NCI-H82 treated with DMSO at 0.1 percent for 48 hours (cell line): ENCODE data around the gene CNN2.

ENCODE experiments used
- DNase-seq: peaks from one replicate; lab custom pipeline; 2025; ENCODE audit not compliant: unreplicated experiment; lab: John Stamatoyannopoulos, UW

CNN2 gene

DNA sequence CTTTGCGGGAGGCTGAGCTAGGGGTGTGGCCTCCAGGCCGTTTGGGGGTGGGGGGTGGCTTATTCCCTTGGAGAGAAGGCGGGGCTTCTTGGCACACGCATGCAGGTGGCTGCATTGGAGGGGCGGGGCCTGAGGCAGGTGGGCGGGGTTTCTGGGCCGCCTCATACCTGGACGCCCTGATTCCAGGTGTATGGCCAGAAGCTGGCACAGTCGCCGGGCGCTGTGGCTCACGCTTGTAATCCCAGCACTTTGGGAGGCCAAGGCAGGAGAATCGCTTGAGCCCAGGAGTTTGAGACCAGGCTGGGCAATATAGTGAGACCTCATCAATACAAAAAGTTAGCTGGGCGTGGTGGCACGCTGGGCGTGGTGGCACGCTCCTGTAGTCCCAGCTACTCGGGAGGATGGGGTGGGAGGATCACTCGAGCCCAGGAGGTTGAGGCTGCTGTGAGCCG lies 21.3 kb downstream of the CNN2 start:
- DNase-seq, result no peak

DNA sequence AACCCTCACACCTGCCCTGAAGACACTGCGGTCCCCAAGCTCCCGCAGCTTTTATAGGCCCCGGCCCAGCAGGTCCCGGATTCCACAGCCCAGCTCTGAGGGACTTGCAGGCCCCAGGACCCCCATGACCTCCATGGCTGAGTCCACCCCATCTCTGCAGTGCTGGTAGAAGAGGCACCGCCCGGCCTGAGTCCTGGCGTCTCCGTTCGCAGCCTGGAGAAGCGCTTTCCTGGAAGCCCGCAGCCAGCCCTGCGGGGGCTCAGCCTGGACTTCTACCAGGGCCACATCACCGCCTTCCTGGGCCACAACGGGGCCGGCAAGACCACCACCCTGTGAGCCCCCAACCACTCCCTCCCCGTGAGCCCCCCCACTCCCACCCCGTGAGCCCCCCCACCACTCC lies 22.7 kb downstream of the CNN2 start:
- DNase-seq, result no peak

DNA sequence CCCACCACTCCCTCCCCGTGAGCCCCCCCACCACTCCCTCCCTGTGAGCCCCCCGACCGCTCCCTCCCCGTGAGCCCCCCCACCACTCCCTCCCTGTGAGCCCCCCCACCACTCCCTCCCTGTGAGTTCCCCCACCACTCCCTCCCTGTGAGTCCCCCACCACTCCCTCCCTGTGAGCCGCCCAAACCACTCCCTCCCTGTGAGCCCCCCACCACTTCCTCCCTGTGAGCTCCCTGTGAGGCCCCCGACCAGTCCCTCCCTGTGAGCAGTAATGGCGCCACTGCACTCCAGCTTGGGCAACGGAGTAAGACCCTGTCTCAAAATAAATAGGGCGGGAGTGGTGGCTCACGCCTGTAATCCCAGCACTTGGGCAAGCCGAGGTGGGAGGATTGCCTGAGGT lies 23.4 kb downstream of the CNN2 start:
- DNase-seq, result no peak

DNA sequence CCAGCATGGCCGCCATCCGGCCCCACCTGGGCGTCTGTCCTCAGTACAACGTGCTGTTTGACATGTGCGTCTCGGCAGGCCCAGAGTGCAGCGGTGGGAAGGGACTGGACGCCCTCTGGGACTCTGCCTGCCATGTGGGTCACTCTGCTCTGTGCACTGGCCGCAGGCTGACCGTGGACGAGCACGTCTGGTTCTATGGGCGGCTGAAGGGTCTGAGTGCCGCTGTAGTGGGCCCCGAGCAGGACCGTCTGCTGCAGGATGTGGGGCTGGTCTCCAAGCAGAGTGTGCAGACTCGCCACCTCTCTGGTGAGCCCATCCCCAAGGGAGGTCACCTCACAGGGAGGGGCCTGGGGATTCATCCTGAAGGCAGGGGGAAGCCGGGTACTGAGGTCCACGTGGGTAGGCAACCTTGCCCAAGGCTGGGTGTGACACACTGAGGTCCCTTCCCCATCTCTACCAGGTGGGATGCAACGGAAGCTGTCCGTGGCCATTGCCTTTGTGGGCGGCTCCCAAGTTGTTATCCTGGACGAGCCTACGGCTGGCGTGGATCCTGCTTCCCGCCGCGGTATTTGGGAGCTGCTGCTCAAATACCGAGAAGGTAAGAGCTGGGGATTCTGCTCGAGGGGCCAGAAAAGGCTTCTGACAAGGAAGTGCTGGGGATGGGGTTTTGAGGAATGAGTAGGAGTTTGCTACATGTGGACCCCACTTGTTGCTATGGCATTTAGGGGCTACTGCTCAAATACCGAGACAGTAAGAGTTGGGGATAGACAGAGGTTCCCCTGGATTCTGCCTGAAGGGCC lies 24.8 kb downstream of the CNN2 start:
- DNase-seq, result no peak

DNA sequence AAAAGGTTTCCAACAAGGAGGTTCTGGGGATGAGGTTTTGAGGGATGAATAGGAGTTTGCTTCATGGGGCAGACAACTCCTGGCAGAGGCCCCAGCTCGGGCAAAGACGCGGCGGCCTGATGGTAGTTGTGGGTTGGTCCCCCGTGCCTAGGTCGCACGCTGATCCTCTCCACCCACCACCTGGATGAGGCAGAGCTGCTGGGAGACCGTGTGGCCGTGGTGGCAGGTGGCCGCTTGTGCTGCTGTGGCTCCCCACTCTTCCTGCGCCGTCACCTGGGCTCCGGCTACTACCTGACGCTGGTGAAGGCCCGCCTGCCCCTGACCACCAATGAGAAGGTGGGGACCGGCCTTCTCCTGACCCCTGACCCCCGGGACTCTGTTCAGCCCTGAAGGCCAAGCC lies 25.4 kb downstream of the CNN2 start:
- no peak for DNase-seq

DNA sequence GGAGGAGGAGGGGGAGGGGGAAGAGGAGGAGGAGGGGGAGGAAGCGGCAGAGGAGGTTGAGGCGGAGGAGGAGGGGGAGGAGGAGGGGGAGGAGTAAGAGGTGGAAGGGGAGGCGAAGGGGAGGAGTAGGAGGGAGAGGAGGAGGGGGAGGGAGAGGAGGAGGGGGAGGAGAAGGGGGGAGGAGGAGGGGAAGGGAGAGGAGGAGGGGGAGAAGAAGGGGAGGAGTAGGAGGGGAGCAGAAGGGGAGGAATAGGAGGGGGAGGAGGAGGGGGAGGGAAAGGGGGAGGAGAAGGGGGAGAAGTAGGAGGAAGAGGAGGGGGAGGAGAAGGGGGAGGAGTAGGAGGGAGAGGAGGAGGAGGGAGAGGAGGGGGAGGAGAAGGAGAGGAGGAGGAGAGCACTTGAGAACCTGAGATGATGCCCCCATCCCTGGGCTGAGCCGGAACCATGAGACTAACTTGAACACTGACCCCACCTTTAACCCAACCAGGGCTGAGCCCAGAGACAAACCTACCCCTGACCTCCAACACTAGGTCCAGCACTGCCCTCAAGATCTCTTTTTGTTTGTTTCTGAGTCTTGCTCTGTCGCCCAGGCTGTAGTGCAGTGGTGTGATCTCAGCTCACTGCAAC lies 26.1 kb downstream of the CNN2 start:
- DNase-seq, result no peak

DNA sequence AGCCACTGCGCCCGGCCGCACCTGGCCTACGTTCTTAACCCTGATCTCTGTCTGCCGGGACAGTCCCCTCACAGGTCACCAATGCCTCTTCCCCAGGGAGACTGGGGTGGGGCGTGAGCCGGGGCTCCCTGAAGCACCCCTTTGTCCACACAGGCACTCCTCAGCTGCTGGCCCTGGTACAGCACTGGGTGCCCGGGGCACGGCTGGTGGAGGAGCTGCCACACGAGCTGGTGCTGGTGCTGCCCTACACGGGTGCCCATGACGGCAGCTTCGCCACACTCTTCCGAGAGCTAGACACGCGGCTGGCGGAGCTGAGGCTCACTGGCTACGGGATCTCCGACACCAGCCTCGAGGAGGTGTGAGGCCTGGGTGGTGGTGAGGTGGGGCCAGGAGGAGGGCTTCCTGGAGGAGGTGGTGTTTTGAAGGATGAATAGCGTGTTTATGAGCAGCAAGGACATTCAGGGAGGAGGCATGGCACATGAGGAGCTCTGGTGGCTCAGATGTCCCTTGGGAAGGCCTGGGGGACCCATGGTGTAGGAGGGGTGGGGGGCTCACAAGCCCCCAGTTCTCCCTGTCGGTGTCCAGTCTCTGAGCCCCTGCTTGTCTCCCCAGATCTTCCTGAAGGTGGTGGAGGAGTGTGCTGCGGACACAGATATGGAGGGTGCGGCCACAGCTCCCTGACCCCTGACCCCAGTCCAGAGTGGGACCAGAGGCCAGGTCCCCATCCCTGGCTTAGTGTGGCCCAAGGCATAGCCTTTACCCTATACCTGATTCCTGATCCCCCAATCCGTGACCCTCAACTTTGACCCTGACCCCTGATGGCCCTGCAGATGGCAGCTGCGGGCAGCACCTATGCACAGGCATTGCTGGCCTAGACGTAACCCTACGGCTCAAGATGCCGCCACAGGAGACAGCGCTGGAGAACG lies 27.0 kb downstream of the CNN2 start:
- no peak for DNase-seq

DNA sequence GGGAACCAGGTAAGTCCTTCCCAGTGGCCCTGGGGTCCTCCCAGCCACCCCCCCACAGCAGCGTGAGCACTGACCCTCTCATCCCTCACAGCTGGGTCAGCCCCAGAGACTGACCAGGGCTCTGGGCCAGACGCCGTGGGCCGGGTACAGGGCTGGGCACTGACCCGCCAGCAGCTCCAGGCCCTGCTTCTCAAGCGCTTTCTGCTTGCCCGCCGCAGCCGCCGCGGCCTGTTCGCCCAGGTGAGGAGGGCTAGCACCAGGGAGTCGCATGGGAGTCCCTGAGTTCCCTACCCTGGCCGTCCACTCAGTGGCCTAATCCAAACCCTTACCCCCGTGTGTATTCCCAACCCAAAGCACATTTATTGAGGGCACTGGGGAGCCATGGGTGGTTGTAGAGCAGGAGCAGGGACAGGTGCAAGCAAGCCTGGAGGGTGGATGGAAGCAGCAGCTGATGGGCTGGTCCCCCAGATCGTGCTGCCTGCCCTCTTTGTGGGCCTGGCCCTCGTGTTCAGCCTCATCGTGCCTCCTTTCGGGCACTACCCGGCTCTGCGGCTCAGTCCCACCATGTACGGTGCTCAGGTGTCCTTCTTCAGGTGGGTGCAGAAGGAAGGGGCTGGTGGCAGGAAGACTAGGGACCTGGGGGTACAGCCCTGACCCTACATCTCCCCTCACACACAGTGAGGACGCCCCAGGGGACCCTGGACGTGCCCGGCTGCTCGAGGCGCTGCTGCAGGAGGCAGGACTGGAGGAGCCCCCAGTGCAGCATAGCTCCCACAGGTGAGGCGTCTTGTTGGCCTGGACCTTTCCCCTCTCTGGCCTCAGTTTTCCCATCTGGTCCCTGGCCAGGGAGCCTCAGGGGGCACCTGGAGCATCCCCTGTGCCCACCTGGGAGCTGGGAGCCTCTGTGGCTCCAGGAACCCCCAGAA lies 28.0 kb downstream of the CNN2 start:
- no peak for DNase-seq

DNA sequence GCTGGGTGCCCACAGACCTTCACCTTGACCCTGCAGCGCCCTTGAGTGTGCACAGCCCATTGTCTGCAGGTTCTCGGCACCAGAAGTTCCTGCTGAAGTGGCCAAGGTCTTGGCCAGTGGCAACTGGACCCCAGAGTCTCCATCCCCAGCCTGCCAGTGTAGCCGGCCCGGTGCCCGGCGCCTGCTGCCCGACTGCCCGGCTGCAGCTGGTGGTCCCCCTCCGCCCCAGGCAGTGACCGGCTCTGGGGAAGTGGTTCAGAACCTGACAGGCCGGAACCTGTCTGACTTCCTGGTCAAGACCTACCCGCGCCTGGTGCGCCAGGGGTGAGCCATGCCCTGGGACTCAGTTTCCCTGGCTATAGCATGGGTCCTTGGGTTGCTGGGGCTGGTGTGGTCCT lies 28.6 kb downstream of the CNN2 start:
- no peak for DNase-seq

DNA sequence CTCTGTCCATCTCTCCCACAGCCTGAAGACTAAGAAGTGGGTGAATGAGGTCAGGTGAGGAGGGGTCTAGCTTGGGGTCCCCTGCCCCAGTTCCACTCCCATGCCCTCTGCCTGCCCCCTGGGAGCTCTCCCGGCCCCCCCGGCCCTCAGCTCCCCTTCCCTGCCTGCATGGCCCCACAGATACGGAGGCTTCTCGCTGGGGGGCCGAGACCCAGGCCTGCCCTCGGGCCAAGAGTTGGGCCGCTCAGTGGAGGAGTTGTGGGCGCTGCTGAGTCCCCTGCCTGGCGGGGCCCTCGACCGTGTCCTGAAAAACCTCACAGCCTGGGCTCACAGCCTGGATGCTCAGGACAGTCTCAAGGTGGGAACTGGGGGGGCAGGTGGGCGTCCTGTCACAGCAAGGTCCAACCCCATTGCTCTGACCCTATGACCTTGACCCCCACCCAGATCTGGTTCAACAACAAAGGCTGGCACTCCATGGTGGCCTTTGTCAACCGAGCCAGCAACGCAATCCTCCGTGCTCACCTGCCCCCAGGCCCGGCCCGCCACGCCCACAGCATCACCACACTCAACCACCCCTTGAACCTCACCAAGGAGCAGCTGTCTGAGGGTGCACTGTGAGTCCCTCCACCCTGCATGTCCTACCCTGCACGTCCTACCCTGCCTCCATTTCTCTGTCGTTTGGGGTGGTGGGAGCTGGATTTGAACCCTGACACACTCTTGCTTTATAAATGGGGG lies 29.6 kb downstream of the CNN2 start:
- no peak for DNase-seq

DNA sequence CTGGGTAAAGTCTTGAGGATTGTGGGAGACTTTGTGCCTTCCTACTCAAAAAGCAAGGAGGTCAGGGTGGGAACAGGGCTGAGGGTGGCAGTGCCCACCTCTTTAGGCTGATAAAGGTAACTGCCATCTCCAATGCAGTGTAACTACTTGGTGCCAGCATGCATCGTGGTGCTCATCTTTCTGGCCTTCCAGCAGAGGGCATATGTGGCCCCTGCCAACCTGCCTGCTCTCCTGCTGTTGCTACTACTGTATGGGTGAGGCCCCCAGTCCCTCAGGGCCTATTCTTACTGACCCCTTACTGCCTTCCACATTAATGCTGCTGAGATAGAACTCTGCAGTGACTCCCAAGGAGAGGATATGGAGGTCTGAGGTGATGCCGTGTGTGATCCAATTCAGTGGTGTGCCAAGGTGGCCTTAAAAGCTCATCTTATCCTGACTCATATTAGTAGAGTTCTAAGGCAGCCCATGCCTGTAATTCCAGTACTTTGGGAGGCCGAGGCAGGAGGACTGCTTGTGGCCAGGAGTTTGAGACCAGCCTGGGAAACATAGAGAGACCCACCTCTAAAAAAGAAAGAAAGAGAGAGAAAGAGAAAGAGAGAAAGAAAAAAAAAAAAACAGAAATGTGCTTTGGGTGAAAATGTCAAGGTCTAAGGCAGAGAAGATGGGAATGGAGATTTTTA lies 30.9 kb downstream of the CNN2 start:
- no peak for DNase-seq

DNA sequence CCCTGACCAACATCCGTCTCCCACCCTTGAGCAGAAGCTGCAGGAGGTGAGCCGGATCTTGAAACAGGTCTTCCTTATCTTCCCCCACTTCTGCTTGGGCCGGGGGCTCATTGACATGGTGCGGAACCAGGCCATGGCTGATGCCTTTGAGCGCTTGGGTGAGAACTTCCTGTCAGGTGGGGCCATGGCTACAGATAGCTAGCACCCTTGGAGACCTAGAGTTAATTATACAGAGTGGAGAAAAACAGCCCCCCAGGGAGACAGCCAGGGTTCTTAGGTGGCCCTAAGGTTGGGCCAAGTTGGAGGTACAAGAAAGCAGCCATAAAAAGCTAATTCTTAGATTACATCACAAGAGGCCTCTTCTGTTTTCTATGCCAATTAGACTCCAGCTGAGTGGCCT lies 31.7 kb downstream of the CNN2 start:
- no peak for DNase-seq

DNA sequence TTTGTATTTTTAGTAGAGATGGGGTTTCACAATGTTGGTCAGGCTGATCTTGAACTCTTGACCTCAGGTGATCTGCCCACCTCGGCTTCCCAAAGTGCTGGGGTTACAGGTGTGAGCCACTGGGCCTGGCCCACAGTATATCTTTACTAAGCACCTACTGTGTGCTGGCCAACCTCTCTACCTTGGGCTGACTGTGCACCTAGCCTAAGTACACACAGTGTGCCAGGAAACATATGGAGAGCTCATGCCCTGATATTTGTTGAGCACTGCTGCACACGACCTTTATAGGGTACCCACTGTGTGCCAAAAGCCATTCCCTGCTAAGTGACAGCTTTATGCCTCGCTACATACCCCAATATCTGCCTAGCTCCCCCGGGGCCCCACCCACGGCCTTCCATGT lies 34.3 kb downstream of the CNN2 start:
- DNase-seq, result no peak

DNA sequence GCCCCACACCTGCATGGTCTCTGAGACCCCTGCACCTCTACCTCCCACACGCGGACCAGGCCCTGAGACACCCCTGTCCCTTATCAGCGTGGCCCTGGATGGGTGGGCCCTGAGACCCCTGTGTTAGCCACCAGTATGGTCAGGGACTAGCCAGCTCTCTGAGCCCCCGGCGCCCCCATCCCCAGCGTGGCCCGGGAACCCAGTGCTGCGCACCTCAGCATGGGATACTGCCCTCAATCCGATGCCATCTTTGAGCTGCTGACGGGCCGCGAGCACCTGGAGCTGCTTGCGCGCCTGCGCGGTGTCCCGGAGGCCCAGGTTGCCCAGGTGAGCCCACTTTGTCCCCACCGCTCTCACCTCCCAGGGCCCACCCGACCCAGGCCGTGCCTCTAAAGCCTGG lies 35.6 kb downstream of the CNN2 start:
- no peak for DNase-seq

DNA sequence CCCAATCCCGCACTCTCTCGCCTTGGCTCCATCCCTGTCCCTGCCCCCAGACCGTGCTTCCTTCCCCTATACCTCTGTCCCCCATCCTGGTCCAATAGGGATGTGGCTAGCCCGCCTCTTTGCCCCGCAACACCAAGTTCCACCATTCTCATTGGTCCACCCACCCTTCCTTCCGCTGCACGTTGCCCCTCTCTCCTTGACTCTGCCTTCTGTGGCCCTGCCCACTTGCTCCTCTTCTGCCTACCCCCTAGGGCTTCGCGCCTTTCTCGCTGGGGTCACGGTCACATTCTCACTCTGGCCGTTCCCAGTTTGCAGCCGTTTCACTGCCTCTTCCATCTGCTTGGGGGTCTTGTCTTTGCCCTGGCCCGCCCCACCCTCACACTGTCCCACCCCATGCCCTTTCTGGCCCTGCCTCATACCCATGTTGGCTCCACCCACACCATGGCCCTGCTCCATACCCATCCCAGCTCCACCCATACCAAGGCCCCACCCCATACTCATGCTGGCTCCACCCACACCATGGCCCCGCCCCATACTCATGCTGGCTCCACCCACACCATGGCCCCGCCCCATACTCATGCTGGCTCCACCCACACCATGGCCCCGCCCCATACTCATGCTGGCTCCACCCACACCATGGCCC lies 36.1 kb downstream of the CNN2 start:
- no peak for DNase-seq

DNA sequence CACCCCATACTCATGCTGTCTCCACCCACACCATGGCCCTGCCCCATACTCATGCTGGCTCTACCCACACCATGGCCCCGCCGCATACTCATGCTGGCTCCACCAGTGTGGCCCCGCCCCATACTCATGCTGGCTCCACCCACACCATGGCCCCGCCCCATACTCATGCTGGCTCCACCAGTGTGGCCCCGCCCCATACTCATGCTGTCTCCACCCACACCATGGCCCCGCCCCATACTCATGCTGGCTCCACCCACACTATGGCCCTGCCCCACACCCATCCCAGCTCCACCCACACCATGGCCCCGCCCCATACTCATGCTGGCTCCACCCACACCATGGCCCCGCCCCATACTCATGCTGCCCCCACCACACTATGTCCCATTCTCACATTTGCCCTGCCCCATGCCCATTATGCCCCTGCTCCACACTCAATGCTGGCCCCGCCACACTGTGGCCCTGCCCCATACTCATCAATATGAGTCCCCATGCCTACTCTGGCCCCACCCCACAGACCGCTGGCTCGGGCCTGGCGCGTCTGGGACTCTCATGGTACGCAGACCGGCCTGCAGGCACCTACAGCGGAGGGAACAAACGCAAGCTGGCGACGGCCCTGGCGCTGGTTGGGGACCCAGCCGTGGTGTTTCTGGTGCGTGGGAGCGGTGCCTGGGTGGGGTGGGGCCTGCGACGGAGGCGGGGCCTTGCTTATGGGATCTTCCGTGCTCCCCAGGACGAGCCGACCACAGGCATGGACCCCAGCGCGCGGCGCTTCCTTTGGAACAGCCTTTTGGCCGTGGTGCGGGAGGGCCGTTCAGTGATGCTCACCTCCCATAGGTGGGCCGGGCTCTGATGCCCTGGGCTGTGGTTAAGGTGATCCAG lies 36.9 kb downstream of the CNN2 start:
- no peak for DNase-seq

DNA sequence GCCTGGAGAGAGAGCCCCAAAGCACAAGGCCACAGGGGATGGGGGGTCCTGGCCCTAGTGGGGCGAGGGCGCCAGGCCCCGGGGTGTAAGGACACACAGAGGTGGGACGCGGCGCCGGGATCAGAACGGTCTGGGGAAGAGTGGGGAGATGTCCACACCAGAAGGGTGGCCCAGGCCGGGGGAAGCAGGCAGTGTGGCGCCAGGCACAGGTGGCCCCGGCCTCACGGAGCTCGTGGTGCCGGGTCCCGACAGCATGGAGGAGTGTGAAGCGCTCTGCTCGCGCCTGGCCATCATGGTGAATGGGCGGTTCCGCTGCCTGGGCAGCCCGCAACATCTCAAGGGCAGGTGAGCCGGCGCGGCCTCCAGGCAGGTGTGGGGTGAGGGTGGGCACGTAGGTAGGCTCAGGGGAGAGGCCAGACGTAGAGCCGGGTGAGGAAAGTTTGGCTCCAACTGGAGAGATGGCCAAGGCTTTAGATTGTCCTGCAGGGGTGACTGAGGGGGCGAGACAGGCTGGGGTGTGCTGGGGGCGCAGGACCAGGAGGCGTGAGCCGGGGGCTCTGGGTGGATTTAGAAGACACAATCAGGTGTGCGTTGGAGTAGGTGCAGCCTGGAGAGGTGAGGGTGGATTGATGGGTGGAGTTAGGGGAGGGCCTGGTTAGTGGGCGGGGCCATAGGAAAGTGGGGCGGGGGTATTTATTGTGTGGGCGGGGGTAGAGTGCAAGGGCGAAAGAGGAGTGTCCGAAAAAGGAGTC lies 37.7 kb downstream of the CNN2 start:
- no peak for DNase-seq
